Hepatocyte (in vitro differentiated cells): ENCODE results near the gene IL17RE. TPM values are rescaled to one million over a fixed set of nuclear protein-coding genes. Genes with fewer than 3 reads are reported as not detected.
"Not testable (repeated sequence)": the region's sequence is repeated elsewhere in the genome, so short reads cannot be mapped to it uniquely, and the experiment has no call there.

Source experiments
- DNase-seq: peaks from one replicate; pipeline ENCODE4 v3.0.0-alpha.2; 2016; ENCODE audit warnings: low spot score
- H2AFZ ChIP-seq: fragments of 200-600 bp; sonication (generic); 2 replicates; pipeline ENCODE4 v1.6.0; 2016; ENCODE audit warnings: antibody characterized with exemption, mild to moderate bottlenecking
- H3K27ac ChIP-seq: fragments of 200-600 bp; sonication (generic); 2 replicates; pipeline ENCODE4 v1.5.1; 2016; ENCODE audit warnings: mild to moderate bottlenecking
- H3K27me3 ChIP-seq: fragments of 200-600 bp; sonication (generic); 2 replicates; pipeline ENCODE4 v1.6.1; 2016
- H3K36me3 ChIP-seq: fragments of 200-600 bp; sonication (generic); replicated peaks from 2 replicates; pipeline ENCODE4 v1.5.1; 2016; ENCODE audit warnings: low read depth; ENCODE audit not compliant: insufficient read depth
- H3K4me1 ChIP-seq: fragments of 200-600 bp; sonication (generic); 2 replicates; pipeline ENCODE4 v1.5.1; 2016; ENCODE audit warnings: mild to moderate bottlenecking, moderate library complexity; ENCODE audit not compliant: insufficient read depth
- H3K4me2 ChIP-seq: fragments of 200-600 bp; sonication (generic); 2 replicates; pipeline ENCODE4 v1.6.0; 2016
- H3K4me3 ChIP-seq: fragments of 200-600 bp; sonication (generic); 2 replicates; pipeline ENCODE4 v1.5.1; 2016; ENCODE audit warnings: mild to moderate bottlenecking
- H3K79me2 ChIP-seq: fragments of 200-600 bp; sonication (generic); 2 replicates; pipeline ENCODE4 v1.6.0; 2017; ENCODE audit warnings: mild to moderate bottlenecking
- H3K9me2 ChIP-seq: fragments of 200-600 bp; sonication (generic); replicated peaks from 2 replicates; pipeline ENCODE4 v1.6.0; 2017; ENCODE audit warnings: mild to moderate bottlenecking; ENCODE audit not compliant: insufficient read depth
- H3K9me3 ChIP-seq: fragments of 200-600 bp; sonication (generic); 2 replicates; pipeline ENCODE4 v1.5.1; 2016; ENCODE audit warnings: low read depth, mild to moderate bottlenecking
- H4K20me1 ChIP-seq: fragments of 200-600 bp; sonication (generic); 2 replicates; pipeline ENCODE4 v1.6.0; 2016; ENCODE audit warnings: mild to moderate bottlenecking; ENCODE audit not compliant: insufficient read depth, poor library complexity, severe bottlenecking
- CTCF ChIP-seq: fragments of 200-600 bp; sonication (generic); IDR thresholded peaks from 2 replicates; pipeline ENCODE4 v1.5.1; 2016; ENCODE audit warnings: antibody characterized with exemption, mild to moderate bottlenecking; ENCODE audit not compliant: poor library complexity
- EZH2 ChIP-seq: fragments of 200-600 bp; sonication (generic); IDR thresholded peaks from 2 replicates; pipeline ENCODE4 v1.6.1; 2016; ENCODE audit warnings: antibody characterized with exemption, mild to moderate bottlenecking, borderline replicate concordance
- EZH2phosphoT487 ChIP-seq: fragments of 200-600 bp; sonication (generic); IDR thresholded peaks from one replicate; pipeline ENCODE4 v1.6.1; 2018; ENCODE audit warnings: antibody characterized with exemption, mild to moderate bottlenecking, low read depth, moderate library complexity; ENCODE audit not compliant: unreplicated experiment, severe bottlenecking
- WGBS: methylation state at CpG from one replicate; pipeline ENCODE4 v1.1.6; 2016; ENCODE audit warnings: low lambda C conversion rate; ENCODE audit errors: missing lambda C conversion rate; 5-methylcytosine and 5-hydroxymethylcytosine counted together
- polyA plus RNA-seq: library from polyadenylated mRNA; unstranded; fragments of >200 nt; fragmentation: Nextera tagmentation; extraction: Ambion mirVana; gene quantifications from 2 replicates; pipeline ENCODE4 v1.2.1, GENCODE V29; 2016
- total RNA-seq: library from RNA; depleted of rRNA; stranded (reverse); fragments of >200 nt; gene quantifications from 2 replicates; pipeline ENCODE4 v1.2.3, GENCODE V29; 2014

IL17RE gene
- total and polyA plus RNA-seq, 2 experiments from 2014 or later, result 6.8 to 9.1 TPM

GRCh38 chr3:9897408-9898372, 5.0 kb upstream of the IL17RE start:
- peak; percentile 85 for DNase-seq
- Histone ChIP-seq H3K4me2 (peak overlapping the region; percentile 59), H3K36me3 (no peaks in the 10 kb centered on the region), H4K20me1 (no peaks in the 10 kb centered on the region), H3K9me2 (no peaks in the 10 kb centered on the region), H3K79me2 (peaks cover 29% of the 10 kb centered on the region), H3K4me3 (no peak overlapping the region), H3K27ac (peak overlapping the region; percentile 95), H3K27me3 (no peaks in the 10 kb centered on the region), H2AFZ (no peak overlapping the region), H3K9me3 (no peaks in the 10 kb centered on the region), H3K4me1 (peaks cover 41% of the 10 kb centered on the region)
- no peak for TF ChIP-seq CTCF
- TF ChIP-seq EZH2phosphoT487, result no peak
- no peak for TF ChIP-seq EZH2
- 40% methylated on average over 4 of the region's 4 CpGs for WGBS

GRCh38 chr3:9898467-9899241, 4.0 kb upstream of the IL17RE start:
- 66% methylated on average over 8 of the region's 8 CpGs for WGBS
- peak overlapping the region; percentile 95 for H3K27ac ChIP-seq
- DNase-seq, result no peak

GRCh38 chr3:9899289-9899791, 3.3 kb upstream of the IL17RE start:
- Histone ChIP-seq H4K20me1 (no peaks in the 10 kb centered on the region), H3K79me2 (peaks cover 23% of the 10 kb centered on the region), H3K9me3 (no peaks in the 10 kb centered on the region), H3K36me3 (no peaks in the 10 kb centered on the region), H3K27me3 (no peaks in the 10 kb centered on the region), H3K4me3 (no peak overlapping the region), H3K27ac (peak overlapping the region; percentile 95), H3K4me1 (peaks cover 57% of the 10 kb centered on the region), H3K9me2 (no peaks in the 10 kb centered on the region), H2AFZ (no peak overlapping the region), H3K4me2 (peak overlapping the region; percentile 59)
- no peak for TF ChIP-seq CTCF
- no peak for TF ChIP-seq EZH2
- no peak for TF ChIP-seq EZH2phosphoT487
- DNase-seq, result no peak
- WGBS, result 90% methylated on average over 2 of the region's 3 CpGs

More at GRCh38 chr3:9898467-9899241, 4.0 kb upstream of the IL17RE start:
- H4K20me1 ChIP-seq, result no peaks in the 10 kb centered on the region
- no peak overlapping the region for H2AFZ ChIP-seq
- H3K9me3 ChIP-seq, result no peaks in the 10 kb centered on the region
- H3K9me2 ChIP-seq, result no peaks in the 10 kb centered on the region
- H3K27me3 ChIP-seq, result no peaks in the 10 kb centered on the region
- H3K4me1 ChIP-seq, result peaks cover 51% of the 10 kb centered on the region
- no peak overlapping the region for H3K4me3 ChIP-seq
- peak overlapping the region; percentile 59 for H3K4me2 ChIP-seq
- H3K36me3 ChIP-seq, result no peaks in the 10 kb centered on the region
- TF ChIP-seq CTCF (no peak), EZH2phosphoT487 (no peak), EZH2 (no peak)
- peaks cover 21% of the 10 kb centered on the region for H3K79me2 ChIP-seq

GRCh38 chr3:9900965-9901415, 1.7 kb upstream of the IL17RE start:
- not testable (repeated sequence) for H3K36me3 ChIP-seq, H2AFZ ChIP-seq, H3K9me3 ChIP-seq, H4K20me1 ChIP-seq, H3K4me3 ChIP-seq, H3K9me2 ChIP-seq, DNase-seq, H3K27me3 ChIP-seq, H3K4me2 ChIP-seq
- Histone ChIP-seq H3K27ac (peak overlapping the region; percentile 74), H3K79me2 (peaks cover 15% of the 10 kb centered on the region), H3K4me1 (peaks cover 58% of the 10 kb centered on the region)
- 65% methylated on average over 6 of the region's 6 CpGs for WGBS
